DND-41 (cell line): ENCODE results near the gene BAX.

Source experiments
- CTCF ChIP-seq: IDR thresholded peaks from 2 replicates; pipeline ENCODE4 v1.5.1; 2012; ENCODE audit warnings: borderline replicate concordance, low read length, moderate library complexity, mild to moderate bottlenecking; ENCODE audit not compliant: poor library complexity, severe bottlenecking; ENCODE audit errors: extremely low read depth
- EZH2 ChIP-seq: IDR thresholded peaks from 3 replicates; pipeline ENCODE4 v1.6.1; 2012; ENCODE audit warnings: borderline replicate concordance, low read depth, mild to moderate bottlenecking, moderate library complexity, low read length, inconsistent platforms; ENCODE audit not compliant: severe bottlenecking

DNA sequence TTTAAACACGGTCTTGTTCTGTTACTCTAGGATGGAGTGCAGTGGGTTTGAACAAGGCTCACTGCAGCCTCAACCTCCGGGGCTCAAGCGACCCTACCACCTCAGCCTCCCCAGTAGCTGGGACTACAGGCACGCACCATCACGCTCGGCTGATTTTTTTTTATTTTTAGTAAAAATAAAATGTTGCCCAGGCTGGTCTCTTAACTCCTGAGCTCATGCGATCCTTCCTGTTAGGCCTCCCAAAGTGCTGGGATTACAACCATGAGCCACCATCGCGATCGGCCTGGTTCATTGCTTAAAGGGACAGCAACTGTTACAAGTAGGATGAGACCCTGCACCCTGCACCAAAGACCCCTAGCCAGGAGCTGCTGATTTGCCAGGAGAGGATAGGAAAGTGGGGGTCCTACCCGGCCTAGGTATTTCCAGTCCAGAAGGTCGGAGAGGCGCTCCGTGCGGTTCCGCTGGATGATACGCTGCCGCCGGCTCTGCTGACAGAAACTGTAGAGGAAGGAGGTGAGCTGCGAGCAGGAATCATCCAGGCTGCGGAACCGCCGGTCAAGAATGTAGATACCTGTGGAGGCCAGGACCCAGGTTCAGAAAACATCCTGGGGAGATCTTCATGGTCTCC lies 15.6 kb downstream of the BAX start:
- TF ChIP-seq CTCF: no peak
- TF ChIP-seq EZH2: no peak
